HFFc6 (cell line): ENCODE measurements around the gene POLE. TPM values are rescaled to one million over a fixed set of nuclear protein-coding genes. Genes with fewer than 3 reads are reported as not detected.

Source experiments
- DNase-seq: peaks from one replicate; pipeline ENCODE4 v3.0.0-alpha.2; 2018
- H3K27ac Mint-ChIP-seq: 2 replicates; pipeline ENCODE4 v1.8.0; 2020; ENCODE audit warnings: mild to moderate bottlenecking, mixed read lengths
- H3K27me3 Mint-ChIP-seq: 2 replicates; pipeline ENCODE4 v1.8.0; 2021; ENCODE audit warnings: mild to moderate bottlenecking, moderate library complexity, mixed read lengths; ENCODE audit not compliant: insufficient read depth
- H3K36me3 Mint-ChIP-seq: 2 replicates; pipeline ENCODE4 v1.8.0; 2021; ENCODE audit warnings: low read depth, mixed read lengths
- H3K4me1 Mint-ChIP-seq: 2 replicates; pipeline ENCODE4 v1.8.0; 2020; ENCODE audit warnings: low read depth, mixed read lengths
- H3K4me3 Mint-ChIP-seq: 2 replicates; pipeline ENCODE4 v1.8.0; 2020; ENCODE audit warnings: mild to moderate bottlenecking, moderate library complexity, mixed read lengths
- H3K9me3 Mint-ChIP-seq: 2 replicates; pipeline ENCODE4 v1.8.0; 2020; ENCODE audit warnings: mild to moderate bottlenecking, mixed read lengths
- CTCF ChIP-seq: fragments of 200-600 bp; sonication (generic); IDR thresholded peaks from 2 replicates; pipeline ENCODE4 v1.5.0; 2021; ENCODE audit warnings: antibody characterized with exemption, mild to moderate bottlenecking
- total RNA-seq, 6 experiments: library from RNA; stranded (reverse); fragmentation: NEBNext Ultra II Directional; extraction: Animal tissue kit (Norgen Biotek cat#: 25700); gene quantifications; 2 replicates in 1 of 6; 3 replicates in 5 of 6; pipeline ENCODE4 v1.2.3, GENCODE V29; 2021

POLE gene
- total RNA-seq, 6 experiments from 2014 or later: 19.4 to 35.5 (median 29.3) TPM

- Mint-ChIP-seq H3K9me3 (no peaks in the 10 kb centered on the region; the same call in 1 of the 2 replicates), H3K4me3 (no peak overlapping the region), H3K27ac (no peak overlapping the region), H3K36me3 (no peaks in the 10 kb centered on the region), H3K27me3 (peaks cover 10% of the 10 kb centered on the region), H3K4me1 (peaks cover 14% of the 10 kb centered on the region)
- DNase-seq: no peak
- TF ChIP-seq CTCF: no peak
These were observed 94.7 kb downstream of the POLE start for GRCh38 chr12:132592282-132592970.

GRCh38 chr12:132591107-132591935, 95.8 kb downstream of the POLE start:
- Mint-ChIP-seq H3K36me3 (no peaks in the 10 kb centered on the region), H3K27me3 (peaks cover 8% of the 10 kb centered on the region), H3K27ac (no peak overlapping the region), H3K9me3 (no peaks in the 10 kb centered on the region; the same call in 1 of the 2 replicates), H3K4me3 (no peak overlapping the region), H3K4me1 (peaks cover 7% of the 10 kb centered on the region)
- DNase-seq: no peak
- TF ChIP-seq CTCF: no peak

- no peak overlapping the region for H3K4me3 Mint-ChIP-seq
- no peaks in the 10 kb centered on the region for H3K4me1 Mint-ChIP-seq
- no peak for TF ChIP-seq CTCF
- no peak overlapping the region for H3K27ac Mint-ChIP-seq
- no peaks in the 10 kb centered on the region; the same call in none of the 2 replicates for H3K36me3 Mint-ChIP-seq
- H3K9me3 Mint-ChIP-seq: no peaks in the 10 kb centered on the region; the same call in 1 of the 2 replicates
- DNase-seq: no peak
- peaks cover 8% of the 10 kb centered on the region for H3K27me3 Mint-ChIP-seq
These were observed 98.1 kb downstream of the POLE start for GRCh38 chr12:132588821-132589669.

- Mint-ChIP-seq H3K4me1 (no peaks in the 10 kb centered on the region), H3K36me3 (peaks cover 4% of the 10 kb centered on the region), H3K27ac (no peak overlapping the region), H3K9me3 (no peaks in the 10 kb centered on the region; the same call in 1 of the 2 replicates), H3K4me3 (no peak overlapping the region), H3K27me3 (peaks cover 8% of the 10 kb centered on the region)
- no peak for DNase-seq
- TF ChIP-seq CTCF: no peak
These were observed 98.8 kb downstream of the POLE start for GRCh38 chr12:132588319-132588718.

- Mint-ChIP-seq H3K27me3 (peaks cover 8% of the 10 kb centered on the region), H3K9me3 (no peaks in the 10 kb centered on the region; the same call in 1 of the 2 replicates), H3K27ac (no peak overlapping the region), H3K36me3 (peaks cover 4% of the 10 kb centered on the region), H3K4me3 (no peak overlapping the region), H3K4me1 (no peaks in the 10 kb centered on the region)
- TF ChIP-seq CTCF: no peak
- DNase-seq: no peak
These were observed 99.4 kb downstream of the POLE start for GRCh38 chr12:132587781-132588180.
